ENCODE data around the gene AKT2.

Gene AKT2

GRCh38 chr19:40274585-40275544 is 10.3 kb downstream of the AKT2 start:
- H3K4me3 ChIP-seq = no peak overlapping the region
- H3K9me3 ChIP-seq = no peaks in the 10 kb centered on the region
- peaks cover 5% of the 10 kb centered on the region; the same call in 1 of the 2 replicates for H3K36me3 ChIP-seq (replicated peaks)
- no peak for DNase-seq (ENCODE audit: low spot score in 2 of 2)
- in situ Hi-C loops (cut with MboI; ENCODE audit: low sequenced_read_pairs) = no loop called here
- H3K27me3 ChIP-seq (ENCODE audit: low read depth) = no peaks in the 10 kb centered on the region
- H3K4me1 ChIP-seq = no peaks in the 10 kb centered on the region

- in situ Hi-C loops (cut with MboI; ENCODE audit: low sequenced_read_pairs) = no loop called here
Measured at GRCh38 chr19:40273469-40274360, 11.4 kb downstream of the AKT2 start.

DNA sequence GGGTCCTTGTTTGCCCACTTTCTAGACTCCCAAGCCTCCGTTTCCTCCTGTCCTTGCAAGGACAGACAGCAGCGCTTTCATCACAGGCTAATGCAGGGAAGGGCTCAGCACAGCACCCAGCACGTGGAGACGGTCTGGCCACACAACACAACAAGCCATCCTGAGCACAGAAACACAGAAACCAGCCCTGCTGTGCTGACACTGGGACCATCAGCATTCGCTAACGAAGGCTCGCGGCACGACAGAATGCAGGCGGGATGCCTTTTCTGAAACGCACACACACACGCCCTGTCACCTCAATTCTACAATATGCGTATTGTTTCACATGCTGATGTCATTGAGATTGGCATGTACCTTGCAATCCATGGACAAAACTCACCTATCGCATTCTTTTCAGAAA is 12.9 kb downstream of the AKT2 start:
- in situ Hi-C loops (cut with MboI; ENCODE audit: low sequenced_read_pairs) = no loop called here
- Histone ChIP-seq H3K9me3 (no peaks in the 10 kb centered on the region), H3K4me1 (no peaks in the 10 kb centered on the region), H3K27me3 (ENCODE audit: low read depth) (no peaks in the 10 kb centered on the region), H3K4me3 (no peak overlapping the region), H3K36me3 (replicated peaks) (peaks cover 8% of the 10 kb centered on the region; the same call in 1 of the 2 replicates)
- DNase-seq (ENCODE audit: low spot score in 2 of 2) = no peak

More at GRCh38 chr19:40273469-40274360, 11.4 kb downstream of the AKT2 start:
- H3K36me3 ChIP-seq (replicated peaks) = peaks cover 8% of the 10 kb centered on the region; the same call in 1 of the 2 replicates
- no peak overlapping the region for H3K4me3 ChIP-seq
- no peak for DNase-seq (ENCODE audit: low spot score in 2 of 2)
- H3K4me1 ChIP-seq = no peaks in the 10 kb centered on the region
- no peaks in the 10 kb centered on the region for H3K9me3 ChIP-seq
- no peaks in the 10 kb centered on the region for H3K27me3 ChIP-seq (ENCODE audit: low read depth)

DNA sequence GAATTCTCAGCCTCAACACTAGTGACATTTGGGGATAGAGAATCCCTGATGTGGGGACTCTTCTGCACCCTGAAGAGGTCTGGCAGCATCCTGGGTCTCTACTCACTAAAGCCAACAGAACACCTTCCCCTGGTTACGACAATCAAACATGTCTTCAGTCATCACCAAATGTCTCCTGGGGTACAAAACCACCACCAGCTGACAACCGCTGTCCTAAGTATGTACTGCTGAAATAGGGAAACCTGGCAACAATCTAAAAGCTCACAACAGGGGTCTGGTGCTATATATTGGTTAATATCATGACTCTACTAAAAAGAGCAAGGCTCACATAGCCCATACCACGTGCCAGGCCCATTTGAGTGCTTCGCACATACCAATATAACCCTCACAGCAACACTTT is 13.4 kb downstream of the AKT2 start:
- no peak for DNase-seq (ENCODE audit: low spot score in 2 of 2)
- no peaks in the 10 kb centered on the region for H3K9me3 ChIP-seq
- H3K4me3 ChIP-seq = no peak overlapping the region
- no peaks in the 10 kb centered on the region for H3K27me3 ChIP-seq (ENCODE audit: low read depth)
- in situ Hi-C loops (cut with MboI; ENCODE audit: low sequenced_read_pairs) = no loop called here
- H3K36me3 ChIP-seq (replicated peaks) = peaks cover 8% of the 10 kb centered on the region; the same call in 1 of the 2 replicates
- no peaks in the 10 kb centered on the region for H3K4me1 ChIP-seq

DNA sequence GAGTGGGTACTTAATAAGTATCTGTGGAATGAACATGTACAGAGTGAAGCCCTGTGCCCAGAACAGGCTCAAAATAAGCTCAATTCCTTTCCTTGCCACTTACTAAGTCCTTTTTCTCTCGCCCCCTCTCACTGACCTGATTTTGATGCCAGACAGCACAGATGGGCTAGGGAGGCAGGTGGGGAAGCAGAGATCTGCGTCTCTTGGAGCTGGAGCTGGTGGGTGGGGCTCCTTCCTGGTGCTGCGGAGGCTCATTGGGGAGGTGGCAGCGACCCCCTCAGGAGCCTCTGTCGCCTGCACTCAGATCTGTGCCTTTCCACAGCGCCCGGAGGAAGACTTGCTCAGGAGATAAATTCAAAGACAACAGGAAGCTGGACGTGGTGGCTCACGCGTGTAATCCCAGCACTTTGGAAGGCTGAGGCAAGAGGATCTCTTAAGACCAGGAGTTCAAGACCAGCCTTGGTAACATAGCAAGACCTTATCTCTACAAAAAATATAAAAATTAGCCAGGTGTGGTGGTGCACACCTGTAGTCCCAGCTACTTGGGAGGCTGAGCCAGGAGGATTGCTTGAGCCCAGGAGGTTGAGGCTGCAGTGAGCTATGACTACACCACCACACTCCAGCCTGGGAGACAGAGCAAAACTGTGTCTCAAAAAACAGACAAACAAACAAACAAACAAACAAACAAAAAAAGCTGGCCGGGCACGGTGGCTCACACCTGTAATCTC is 14.6 kb downstream of the AKT2 start:
- in situ Hi-C loops (cut with MboI; ENCODE audit: low sequenced_read_pairs) = no loop called here
- H3K36me3 ChIP-seq (replicated peaks) = peaks cover 8% of the 10 kb centered on the region; the same call in 1 of the 2 replicates

DNA sequence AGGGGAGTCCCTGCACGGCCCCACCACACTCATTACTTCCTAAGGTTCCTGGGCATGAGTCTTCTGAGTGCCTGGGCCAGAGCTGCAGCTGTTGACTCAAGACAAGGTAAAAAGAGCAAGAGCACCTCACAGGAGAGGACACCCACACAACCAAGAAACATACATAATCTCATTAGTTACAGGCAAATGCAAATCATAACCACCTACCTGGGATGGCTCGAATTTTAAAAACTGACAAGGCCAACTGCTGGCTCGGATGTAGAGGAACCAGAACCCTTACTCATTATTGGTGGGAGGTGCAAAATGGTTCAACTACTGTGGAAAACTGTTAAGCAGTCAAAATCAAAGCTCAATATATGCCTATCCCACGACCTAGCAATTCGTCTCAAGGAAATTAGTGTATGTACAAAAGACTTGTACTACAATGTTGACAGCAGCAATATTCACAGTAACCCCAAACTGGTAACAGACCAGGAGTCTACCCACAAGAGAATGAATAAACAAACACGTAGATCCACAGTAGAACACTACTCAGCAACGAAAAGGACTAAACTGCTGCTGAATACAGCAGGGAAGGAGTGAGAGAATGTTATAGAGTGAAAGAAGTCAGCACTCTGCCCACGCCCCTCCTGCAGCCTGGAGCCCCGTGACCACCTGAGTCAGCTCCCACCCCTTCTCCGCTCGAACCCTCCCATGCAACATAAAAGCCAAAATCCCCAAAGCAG is 15.8 kb downstream of the AKT2 start:
- H3K4me3 ChIP-seq = no peak overlapping the region
- H3K36me3 ChIP-seq (replicated peaks) = peaks cover 13% of the 10 kb centered on the region; the same call in 1 of the 2 replicates
- DNase-seq (ENCODE audit: low spot score in 2 of 2) = no peak
- H3K9me3 ChIP-seq = no peaks in the 10 kb centered on the region
- in situ Hi-C loops (cut with MboI; ENCODE audit: low sequenced_read_pairs) = no loop called here
- H3K4me1 ChIP-seq = no peaks in the 10 kb centered on the region
- no peaks in the 10 kb centered on the region for H3K27me3 ChIP-seq (ENCODE audit: low read depth)

More for the DNA sequence above, 14.6 kb downstream of the AKT2 start:
- Histone ChIP-seq H3K9me3 (no peaks in the 10 kb centered on the region), H3K4me3 (no peak overlapping the region), H3K4me1 (no peaks in the 10 kb centered on the region), H3K27me3 (ENCODE audit: low read depth) (no peaks in the 10 kb centered on the region)
- DNase-seq (ENCODE audit: low spot score in 2 of 2) = no peak

- in situ Hi-C loops (cut with MboI; ENCODE audit: low sequenced_read_pairs) = no loop called here
- Histone ChIP-seq H3K4me1 (no peaks in the 10 kb centered on the region), H3K36me3 (replicated peaks) (peaks cover 26% of the 10 kb centered on the region)
Measured at GRCh38 chr19:40267601-40267997, 17.5 kb downstream of the AKT2 start.

GRCh38 chr19:40266912-40267600 is 18.1 kb downstream of the AKT2 start:
- in situ Hi-C loops (cut with MboI; ENCODE audit: low sequenced_read_pairs) = no loop called here
- no peak for DNase-seq (ENCODE audit: low spot score in 2 of 2)
- Histone ChIP-seq H3K9me3 (no peaks in the 10 kb centered on the region), H3K4me3 (no peak overlapping the region), H3K27me3 (ENCODE audit: low read depth) (no peaks in the 10 kb centered on the region), H3K4me1 (no peaks in the 10 kb centered on the region), H3K36me3 (replicated peaks) (peaks cover 29% of the 10 kb centered on the region)

More at GRCh38 chr19:40267601-40267997, 17.5 kb downstream of the AKT2 start:
- no peaks in the 10 kb centered on the region for H3K9me3 ChIP-seq
- no peak overlapping the region for H3K4me3 ChIP-seq
- H3K27me3 ChIP-seq (ENCODE audit: low read depth) = no peaks in the 10 kb centered on the region
- no peak for DNase-seq (ENCODE audit: low spot score in 2 of 2)

GRCh38 chr19:40266119-40266518 is 19.0 kb downstream of the AKT2 start:
- H3K4me1 ChIP-seq = no peaks in the 10 kb centered on the region

GRCh38 chr19:40265763-40266099 is 19.4 kb downstream of the AKT2 start:
- Histone ChIP-seq H3K4me3 (no peak overlapping the region), H3K9me3 (no peaks in the 10 kb centered on the region), H3K27me3 (ENCODE audit: low read depth) (no peaks in the 10 kb centered on the region), H3K36me3 (replicated peaks) (peaks cover 29% of the 10 kb centered on the region), H3K4me1 (no peaks in the 10 kb centered on the region)
- in situ Hi-C loops (cut with MboI; ENCODE audit: low sequenced_read_pairs) = no loop called here
- DNase-seq (ENCODE audit: low spot score in 2 of 2) = no peak

More at GRCh38 chr19:40266119-40266518, 19.0 kb downstream of the AKT2 start:
- Histone ChIP-seq H3K4me3 (no peak overlapping the region), H3K9me3 (no peaks in the 10 kb centered on the region), H3K27me3 (ENCODE audit: low read depth) (no peaks in the 10 kb centered on the region), H3K36me3 (replicated peaks) (peaks cover 29% of the 10 kb centered on the region)
- no peak for DNase-seq (ENCODE audit: low spot score in 2 of 2)
- in situ Hi-C loops (cut with MboI; ENCODE audit: low sequenced_read_pairs) = no loop called here

GRCh38 chr19:40265055-40265762 is 19.9 kb downstream of the AKT2 start:
- no peak overlapping the region for H3K4me3 ChIP-seq
- in situ Hi-C loops (cut with MboI; ENCODE audit: low sequenced_read_pairs) = no loop called here
- H3K36me3 ChIP-seq (replicated peaks) = peaks cover 27% of the 10 kb centered on the region
- H3K4me1 ChIP-seq = no peaks in the 10 kb centered on the region
- H3K9me3 ChIP-seq = no peaks in the 10 kb centered on the region
- no peaks in the 10 kb centered on the region for H3K27me3 ChIP-seq (ENCODE audit: low read depth)
- no peak for DNase-seq (ENCODE audit: low spot score in 2 of 2)

Measured in HAP-1 (cell line).